GM12891 (cell line): ENCODE measurements around the gene ANK3.

Experiments
- PAX5 ChIP-seq: IDR thresholded peaks from 2 replicates; pipeline ENCODE4 v1.6.1; 2011; ENCODE audit warnings: low read length, moderate library complexity, mild to moderate bottlenecking; ENCODE audit not compliant: insufficient read depth, severe bottlenecking
- POLR2A ChIP-seq: IDR thresholded peaks from 2 replicates; pipeline ENCODE4 v1.6.1; 2011; ENCODE audit warnings: low read depth, low read length, control low read depth
- POLR2AphosphoS5 ChIP-seq: IDR thresholded peaks from 2 replicates; pipeline ENCODE4 v1.6.1; 2011; ENCODE audit warnings: low read depth, low read length, control low read depth
- POU2F2 ChIP-seq: IDR thresholded peaks from 2 replicates; pipeline ENCODE4 v1.6.1; 2011; ENCODE audit warnings: low read depth, mild to moderate bottlenecking, control low read depth, low read length, moderate library complexity
- SPI1 ChIP-seq: IDR thresholded peaks from 2 replicates; pipeline ENCODE4 v1.6.1; 2011; ENCODE audit warnings: low read depth, low read length, control low read depth
- TAF1 ChIP-seq: IDR thresholded peaks from 2 replicates; pipeline ENCODE4 v1.6.1; 2011; ENCODE audit warnings: low read depth, low read length, control low read depth

GRCh38 chr10:60224066-60224705 lies 165.5 kb downstream of the ANK3 start:
- TF ChIP-seq POLR2A (no peak), TAF1 (no peak), POLR2AphosphoS5 (no peak), SPI1 (no peak), POU2F2 (no peak), PAX5 (no peak)
